T-helper 2 cell treated with Interferon-gamma antibody and Interleukin-4, amounts not matched to agents 100 ng/mL and 5 ng/mL, for 36 hours (primary cell): ENCODE data around the gene PASK. TPM values are rescaled to one million over a fixed set of nuclear protein-coding genes. Genes with fewer than 3 reads are reported as not detected.

ENCODE experiments used
- intact Hi-C: fragments of 100-400 bp; cut with micrococcal nuclease; formaldehyde crosslinking; loops from one replicate; pipeline ENCODE4 v1.15.1; 2023
- total RNA-seq: library from RNA; stranded (reverse); gene quantifications from 2 replicates; pipeline ENCODE4 v1.2.3, GENCODE V29; 2022

PASK gene
- total RNA-seq, 1 donor from 2014 or later: 70.9 TPM

GRCh38 chr2:241066893-241067341, 82.4 kb downstream of the PASK start:
- intact Hi-C loops: no loop called here

- intact Hi-C loops: no loop called here
Observed at GRCh38 chr2:241066171-241066892, 82.9 kb downstream of the PASK start.

- intact Hi-C loops: no loop called here
Observed at GRCh38 chr2:241065355-241065803, 83.9 kb downstream of the PASK start.

GRCh38 chr2:241064802-241065354, 84.4 kb downstream of the PASK start:
- intact Hi-C loops: no loop called here

- intact Hi-C loops: no loop called here
Observed at GRCh38 chr2:241064008-241064801, 85.1 kb downstream of the PASK start.

GRCh38 chr2:241063587-241063986, 85.7 kb downstream of the PASK start:
- intact Hi-C loops: no loop called here

GRCh38 chr2:241063093-241063551, 86.2 kb downstream of the PASK start:
- intact Hi-C loops: no loop called here

- intact Hi-C loops: no loop called here
Observed at GRCh38 chr2:241062389-241063092, 86.7 kb downstream of the PASK start.

GRCh38 chr2:241061275-241061674, 88.0 kb downstream of the PASK start:
- intact Hi-C loops: no loop called here

Other genes starting within 250 kb of the PASK start
- not detected in 2 replicates for gene CROCC2, start 243.1 kb downstream of the PASK start, total RNA-seq
- gene SNED1, start 150.9 kb downstream of the PASK start, total RNA-seq: 29.1 and 29.8 TPM in 2 replicates
- 33.7 and 33.8 TPM in 2 replicates for gene MTERF4, start 47.2 kb downstream of the PASK start, total RNA-seq
- gene PPP1R7, start 995 bp upstream of the PASK start, total RNA-seq: 93.6 and 98.1 TPM in 2 replicates
- 0.32 and 0.52 TPM in 2 replicates for gene ANO7, start 39.2 kb upstream of the PASK start, total RNA-seq
- 224 and 240 TPM in 2 replicates for gene HDLBP, start 166.2 kb upstream of the PASK start, total RNA-seq
- 202 and 204 TPM in 2 replicates for gene SEPTIN2, start 166.5 kb upstream of the PASK start, total RNA-seq
- gene FARP2, start 206.8 kb upstream of the PASK start, total RNA-seq: 23.3 and 23.5 TPM in 2 replicates